Neural progenitor cell (in vitro differentiated cells): ENCODE data around the gene IWS1.

ENCODE experiments used
- EZH2 ChIP-seq: fragments of 200-600 bp; sonication (generic); IDR thresholded peaks from 2 replicates; pipeline ENCODE4 v1.6.1; 2017; ENCODE audit warnings: antibody characterized with exemption, mild to moderate bottlenecking, moderate library complexity
- TF ChIP-seq, protein P1 (sequence below): fragments of 200-600 bp; sonication (generic); IDR thresholded peaks from 2 replicates; pipeline ENCODE4 v1.5.1; 2017; ENCODE audit warnings: antibody characterized with exemption, mild to moderate bottlenecking

DNA sequence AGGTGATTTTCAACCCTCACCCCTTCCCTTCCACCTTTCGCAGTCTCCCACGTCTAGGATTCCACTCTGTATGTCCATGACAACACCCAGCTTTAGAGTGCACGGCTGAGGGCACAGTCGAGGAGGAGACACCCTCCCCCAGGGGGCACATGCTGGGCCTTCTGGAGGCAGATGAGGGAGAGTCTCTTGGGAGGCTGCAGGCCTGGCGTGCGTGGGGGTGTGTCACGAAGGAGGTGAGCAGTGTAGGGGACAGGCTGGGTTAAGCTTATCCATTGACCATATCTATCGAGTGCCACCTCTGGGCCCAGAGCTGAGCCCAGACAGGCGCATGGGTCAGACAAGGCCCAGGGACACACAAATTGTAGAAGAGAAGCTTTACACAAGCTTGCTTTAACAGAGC, 89.2 kb downstream of the IWS1 start:
- no peak for TF ChIP-seq EZH2
- TF ChIP-seq, protein P1, sequence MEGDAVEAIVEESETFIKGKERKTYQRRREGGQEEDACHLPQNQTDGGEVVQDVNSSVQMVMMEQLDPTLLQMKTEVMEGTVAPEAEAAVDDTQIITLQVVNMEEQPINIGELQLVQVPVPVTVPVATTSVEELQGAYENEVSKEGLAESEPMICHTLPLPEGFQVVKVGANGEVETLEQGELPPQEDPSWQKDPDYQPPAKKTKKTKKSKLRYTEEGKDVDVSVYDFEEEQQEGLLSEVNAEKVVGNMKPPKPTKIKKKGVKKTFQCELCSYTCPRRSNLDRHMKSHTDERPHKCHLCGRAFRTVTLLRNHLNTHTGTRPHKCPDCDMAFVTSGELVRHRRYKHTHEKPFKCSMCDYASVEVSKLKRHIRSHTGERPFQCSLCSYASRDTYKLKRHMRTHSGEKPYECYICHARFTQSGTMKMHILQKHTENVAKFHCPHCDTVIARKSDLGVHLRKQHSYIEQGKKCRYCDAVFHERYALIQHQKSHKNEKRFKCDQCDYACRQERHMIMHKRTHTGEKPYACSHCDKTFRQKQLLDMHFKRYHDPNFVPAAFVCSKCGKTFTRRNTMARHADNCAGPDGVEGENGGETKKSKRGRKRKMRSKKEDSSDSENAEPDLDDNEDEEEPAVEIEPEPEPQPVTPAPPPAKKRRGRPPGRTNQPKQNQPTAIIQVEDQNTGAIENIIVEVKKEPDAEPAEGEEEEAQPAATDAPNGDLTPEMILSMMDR = no peak
